GM23338 (cell line): ENCODE measurements around the gene UFD1. TPM values are rescaled to one million over a fixed set of nuclear protein-coding genes. Genes with fewer than 3 reads are reported as not detected.

Experiments
- ATAC-seq: fragments of 200-7000 bp; cut with Tn5 transposase; 3 replicates; pipeline ENCODE4 v1.9.1; 2020
- DNase-seq: peaks from one replicate; pipeline ENCODE4 v3.0.0-alpha.2; 2015; ENCODE audit warnings: low spot score
- H2AFZ ChIP-seq: fragments of 200-600 bp; sonication (generic); 2 replicates; pipeline ENCODE4 v1.8.0; 2016; ENCODE audit warnings: antibody characterized with exemption, mild to moderate bottlenecking, moderate library complexity
- H3F3A ChIP-seq: fragments of 200-600 bp; sonication (generic); replicated peaks from 2 replicates; pipeline ENCODE4 v1.8.0; 2017; ENCODE audit warnings: antibody characterized with exemption, mixed run types, low read depth
- H3K27ac ChIP-seq: fragments of 200-600 bp; sonication (generic); 2 replicates; pipeline ENCODE4 v1.6.1; 2016; ENCODE audit warnings: low read depth
- H3K27me3 ChIP-seq: fragments of 200-600 bp; sonication (generic); 2 replicates; pipeline ENCODE4 v1.8.0; 2016; ENCODE audit warnings: mild to moderate bottlenecking, mixed run types, moderate library complexity; ENCODE audit not compliant: insufficient read depth
- H3K36me3 ChIP-seq: fragments of 200-600 bp; sonication (generic); 2 replicates; pipeline ENCODE4 v1.8.0; 2016; ENCODE audit warnings: mild to moderate bottlenecking; ENCODE audit not compliant: insufficient read depth
- H3K4me1 ChIP-seq: fragments of 200-600 bp; sonication (generic); 2 replicates; pipeline ENCODE4 v1.8.0; 2016; ENCODE audit warnings: mild to moderate bottlenecking, moderate library complexity; ENCODE audit not compliant: insufficient read depth
- H3K4me2 ChIP-seq: fragments of 200-600 bp; sonication (generic); 2 replicates; pipeline ENCODE4 v1.7.1; 2017; ENCODE audit warnings: mixed run types
- H3K4me3 ChIP-seq: fragments of 200-600 bp; sonication (generic); 2 replicates; pipeline ENCODE4 v1.6.1; 2016; ENCODE audit warnings: mixed run types
- H3K79me2 ChIP-seq: fragments of 200-600 bp; sonication (generic); replicated peaks from 2 replicates; pipeline ENCODE4 v1.8.0; 2017; ENCODE audit warnings: mild to moderate bottlenecking; ENCODE audit not compliant: insufficient read depth
- H3K9me2 ChIP-seq: fragments of 200-600 bp; sonication (generic); 2 replicates; pipeline ENCODE4 v1.8.0; 2017; ENCODE audit not compliant: insufficient read depth
- H4K20me1 ChIP-seq: fragments of 200-600 bp; sonication (generic); replicated peaks from 2 replicates; pipeline ENCODE4 v1.8.0; 2017; ENCODE audit warnings: mild to moderate bottlenecking; ENCODE audit not compliant: insufficient read depth
- H3K27ac Mint-ChIP-seq: 2 replicates; pipeline ENCODE4 v1.8.0; 2020; ENCODE audit warnings: inconsistent platforms, mild to moderate bottlenecking, moderate library complexity, mixed read lengths
- H3K27me3 Mint-ChIP-seq: 3 replicates; pipeline ENCODE4 v1.8.0; 2022; ENCODE audit warnings: low read depth, mild to moderate bottlenecking, moderate library complexity, mixed read lengths, inconsistent platforms; ENCODE audit not compliant: insufficient read depth, poor library complexity
- H3K36me3 Mint-ChIP-seq: 3 replicates; pipeline ENCODE4 v1.8.0; 2021; ENCODE audit warnings: low read depth, mild to moderate bottlenecking, inconsistent platforms, moderate library complexity, mixed read lengths
- H3K4me1 Mint-ChIP-seq: 3 replicates; pipeline ENCODE4 v1.8.0; 2020; ENCODE audit warnings: mild to moderate bottlenecking, inconsistent platforms, mixed read lengths
- H3K4me3 Mint-ChIP-seq: 3 replicates; pipeline ENCODE4 v1.8.0; 2021; ENCODE audit warnings: moderate library complexity, mild to moderate bottlenecking, inconsistent platforms, mixed read lengths
- H3K9me3 Mint-ChIP-seq: 3 replicates; pipeline ENCODE4 v1.8.0; 2020; ENCODE audit warnings: moderate library complexity, mild to moderate bottlenecking, inconsistent platforms, mixed read lengths
- ETS1 ChIP-seq: IDR thresholded peaks from 2 replicates; pipeline ENCODE4 v1.6.1; 2016; ENCODE audit warnings: antibody characterized with exemption
- EZH2phosphoT487 ChIP-seq: fragments of 200-600 bp; sonication (generic); IDR thresholded peaks from one replicate; pipeline ENCODE4 v1.8.1; 2018; ENCODE audit warnings: antibody characterized with exemption; ENCODE audit not compliant: unreplicated experiment
- NANOG ChIP-seq: IDR thresholded peaks from 2 replicates; pipeline ENCODE4 v1.6.1; 2016; ENCODE audit warnings: antibody characterized with exemption, borderline replicate concordance
- POLR2AphosphoS5 ChIP-seq: IDR thresholded peaks from 2 replicates; pipeline ENCODE4 v1.6.1; 2016; ENCODE audit warnings: antibody characterized with exemption, low read depth
- STAT1 ChIP-seq: IDR thresholded peaks from one replicate; pipeline ENCODE4 v1.6.1; 2016; ENCODE audit warnings: antibody characterized with exemption; ENCODE audit not compliant: unreplicated experiment
- ZNF114 ChIP-seq: fragments of 250-450 bp; sonication (Bioruptor Pico); IDR thresholded peaks from 2 replicates; pipeline ENCODE4 v1.5.0; 2020; ENCODE audit warnings: mild to moderate bottlenecking, moderate library complexity
- polyA plus RNA-seq: library from polyadenylated mRNA; unstranded; fragments of >200 nt; fragmentation: Nextera tagmentation; extraction: Ambion mirVana; gene quantifications from 2 replicates; pipeline ENCODE4 v1.2.1, GENCODE V29; 2016
- total RNA-seq: library from RNA; depleted of rRNA; stranded (reverse); fragments of >200 nt; shearing (Covaris generic); gene quantifications from 2 replicates; pipeline ENCODE4 v1.2.3, GENCODE V29; 2014
- TF ChIP-seq, protein P1 (sequence below): IDR thresholded peaks from one replicate; pipeline ENCODE4 v1.6.1; 2018; ENCODE audit warnings: antibody characterized with exemption; ENCODE audit not compliant: unreplicated experiment
- TF ChIP-seq, protein P2 (sequence below): fragments of 250-450 bp; sonication (Bioruptor Pico); IDR thresholded peaks from 2 replicates; pipeline ENCODE4 v1.5.0; 2020; ENCODE audit warnings: mild to moderate bottlenecking, moderate library complexity

UFD1 gene
- total and polyA plus RNA-seq, 2 experiments from 2014 or later, result 53.5 to 93.8 TPM

DNA sequence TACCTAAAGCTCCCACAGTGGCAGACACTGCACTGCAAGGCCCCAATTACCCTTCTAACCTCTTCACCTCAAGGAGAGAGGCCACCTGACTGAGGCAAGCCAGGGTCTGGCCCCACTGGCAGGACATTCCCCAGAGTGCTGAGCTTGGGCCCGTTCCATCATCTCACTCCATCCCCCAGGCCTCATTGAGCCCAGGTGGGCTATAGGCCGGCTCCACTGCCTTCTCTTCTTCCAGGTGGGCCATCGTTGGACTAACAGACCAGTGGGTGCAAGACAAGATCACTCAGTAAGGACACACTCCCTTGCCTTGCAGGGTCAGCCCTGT lies 19.8 kb upstream of the UFD1 start (continued):
- TF ChIP-seq, protein P1, sequence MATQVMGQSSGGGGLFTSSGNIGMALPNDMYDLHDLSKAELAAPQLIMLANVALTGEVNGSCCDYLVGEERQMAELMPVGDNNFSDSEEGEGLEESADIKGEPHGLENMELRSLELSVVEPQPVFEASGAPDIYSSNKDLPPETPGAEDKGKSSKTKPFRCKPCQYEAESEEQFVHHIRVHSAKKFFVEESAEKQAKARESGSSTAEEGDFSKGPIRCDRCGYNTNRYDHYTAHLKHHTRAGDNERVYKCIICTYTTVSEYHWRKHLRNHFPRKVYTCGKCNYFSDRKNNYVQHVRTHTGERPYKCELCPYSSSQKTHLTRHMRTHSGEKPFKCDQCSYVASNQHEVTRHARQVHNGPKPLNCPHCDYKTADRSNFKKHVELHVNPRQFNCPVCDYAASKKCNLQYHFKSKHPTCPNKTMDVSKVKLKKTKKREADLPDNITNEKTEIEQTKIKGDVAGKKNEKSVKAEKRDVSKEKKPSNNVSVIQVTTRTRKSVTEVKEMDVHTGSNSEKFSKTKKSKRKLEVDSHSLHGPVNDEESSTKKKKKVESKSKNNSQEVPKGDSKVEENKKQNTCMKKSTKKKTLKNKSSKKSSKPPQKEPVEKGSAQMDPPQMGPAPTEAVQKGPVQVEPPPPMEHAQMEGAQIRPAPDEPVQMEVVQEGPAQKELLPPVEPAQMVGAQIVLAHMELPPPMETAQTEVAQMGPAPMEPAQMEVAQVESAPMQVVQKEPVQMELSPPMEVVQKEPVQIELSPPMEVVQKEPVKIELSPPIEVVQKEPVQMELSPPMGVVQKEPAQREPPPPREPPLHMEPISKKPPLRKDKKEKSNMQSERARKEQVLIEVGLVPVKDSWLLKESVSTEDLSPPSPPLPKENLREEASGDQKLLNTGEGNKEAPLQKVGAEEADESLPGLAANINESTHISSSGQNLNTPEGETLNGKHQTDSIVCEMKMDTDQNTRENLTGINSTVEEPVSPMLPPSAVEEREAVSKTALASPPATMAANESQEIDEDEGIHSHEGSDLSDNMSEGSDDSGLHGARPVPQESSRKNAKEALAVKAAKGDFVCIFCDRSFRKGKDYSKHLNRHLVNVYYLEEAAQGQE, result no peak
- TF ChIP-seq NANOG, result no peak
- TF ChIP-seq ZNF114 (CRISPR knock-in tag), result no peak

DNA sequence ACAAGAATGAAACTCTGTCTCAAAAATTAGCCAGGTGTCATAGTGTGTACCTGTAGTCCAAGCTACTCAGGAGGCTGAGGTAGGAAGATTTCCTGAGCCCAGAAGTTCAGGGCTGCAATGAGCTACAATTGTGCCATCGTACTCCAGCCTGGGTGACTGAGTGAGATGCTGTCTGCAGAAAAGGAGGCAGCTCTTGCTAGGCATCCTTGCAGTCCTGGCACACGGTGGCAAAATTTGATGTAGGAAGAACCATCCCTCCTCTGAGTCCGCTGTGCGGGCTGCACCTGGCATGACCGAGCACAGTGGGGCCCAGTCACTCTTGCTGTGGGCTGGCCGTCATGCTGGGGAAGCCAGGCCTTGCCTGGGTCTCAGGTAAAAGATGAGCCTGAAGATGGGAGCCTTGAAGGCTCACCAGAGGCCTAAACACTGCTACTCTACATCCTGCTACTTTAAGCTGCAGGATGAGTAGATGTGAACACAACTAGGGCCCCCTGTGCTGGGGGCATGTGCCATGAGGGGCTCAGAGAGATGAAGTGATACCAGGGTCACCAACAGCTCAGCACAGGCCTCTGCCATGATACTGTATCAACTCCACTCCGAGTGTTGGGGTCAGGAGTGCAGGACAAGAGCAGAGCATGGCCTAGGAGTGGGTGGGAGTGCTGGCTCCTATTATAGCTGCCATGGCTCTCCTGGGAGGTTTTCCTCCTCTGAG lies 19.3 kb upstream of the UFD1 start:
- Histone ChIP-seq H2AFZ (no peak overlapping the region), H3F3A (0 out of 2 replicates have a peak, but pooled peaks cover under 1% of the 10 kb centered on the region), H3K36me3 (peaks cover 18% of the 10 kb centered on the region; the same call in 1 of the 2 replicates), H3K9me2 (no peaks in the 10 kb centered on the region), H4K20me1 (peaks cover 3% of the 10 kb centered on the region; the same call in 1 of the 2 replicates), H3K4me3 (no peak overlapping the region), H3K27me3 (no peaks in the 10 kb centered on the region), H3K4me2 (no peak overlapping the region), H3K4me1 (no peaks in the 10 kb centered on the region), H3K79me2 (no peaks in the 10 kb centered on the region), H3K27ac (no peak overlapping the region)
- no peaks in the 10 kb centered on the region for H3K9me3 Mint-ChIP-seq
- DNase-seq (no peak), ATAC-seq (no peak)
- H3K27me3 Mint-ChIP-seq, result peaks cover 5% of the 10 kb centered on the region
- peaks cover 27% of the 10 kb centered on the region; the same call in 2 of the 3 replicates for H3K36me3 Mint-ChIP-seq
- no peak overlapping the region for H3K27ac Mint-ChIP-seq
- H3K4me1 Mint-ChIP-seq, result peaks cover 3% of the 10 kb centered on the region
- H3K4me3 Mint-ChIP-seq, result no peak overlapping the region
- TF ChIP-seq POLR2AphosphoS5 (no peak), EZH2phosphoT487 (no peak), STAT1 (no peak), ETS1 (no peak), ZNF114 (CRISPR knock-in tag) (no peak)
- TF ChIP-seq, protein P2, sequence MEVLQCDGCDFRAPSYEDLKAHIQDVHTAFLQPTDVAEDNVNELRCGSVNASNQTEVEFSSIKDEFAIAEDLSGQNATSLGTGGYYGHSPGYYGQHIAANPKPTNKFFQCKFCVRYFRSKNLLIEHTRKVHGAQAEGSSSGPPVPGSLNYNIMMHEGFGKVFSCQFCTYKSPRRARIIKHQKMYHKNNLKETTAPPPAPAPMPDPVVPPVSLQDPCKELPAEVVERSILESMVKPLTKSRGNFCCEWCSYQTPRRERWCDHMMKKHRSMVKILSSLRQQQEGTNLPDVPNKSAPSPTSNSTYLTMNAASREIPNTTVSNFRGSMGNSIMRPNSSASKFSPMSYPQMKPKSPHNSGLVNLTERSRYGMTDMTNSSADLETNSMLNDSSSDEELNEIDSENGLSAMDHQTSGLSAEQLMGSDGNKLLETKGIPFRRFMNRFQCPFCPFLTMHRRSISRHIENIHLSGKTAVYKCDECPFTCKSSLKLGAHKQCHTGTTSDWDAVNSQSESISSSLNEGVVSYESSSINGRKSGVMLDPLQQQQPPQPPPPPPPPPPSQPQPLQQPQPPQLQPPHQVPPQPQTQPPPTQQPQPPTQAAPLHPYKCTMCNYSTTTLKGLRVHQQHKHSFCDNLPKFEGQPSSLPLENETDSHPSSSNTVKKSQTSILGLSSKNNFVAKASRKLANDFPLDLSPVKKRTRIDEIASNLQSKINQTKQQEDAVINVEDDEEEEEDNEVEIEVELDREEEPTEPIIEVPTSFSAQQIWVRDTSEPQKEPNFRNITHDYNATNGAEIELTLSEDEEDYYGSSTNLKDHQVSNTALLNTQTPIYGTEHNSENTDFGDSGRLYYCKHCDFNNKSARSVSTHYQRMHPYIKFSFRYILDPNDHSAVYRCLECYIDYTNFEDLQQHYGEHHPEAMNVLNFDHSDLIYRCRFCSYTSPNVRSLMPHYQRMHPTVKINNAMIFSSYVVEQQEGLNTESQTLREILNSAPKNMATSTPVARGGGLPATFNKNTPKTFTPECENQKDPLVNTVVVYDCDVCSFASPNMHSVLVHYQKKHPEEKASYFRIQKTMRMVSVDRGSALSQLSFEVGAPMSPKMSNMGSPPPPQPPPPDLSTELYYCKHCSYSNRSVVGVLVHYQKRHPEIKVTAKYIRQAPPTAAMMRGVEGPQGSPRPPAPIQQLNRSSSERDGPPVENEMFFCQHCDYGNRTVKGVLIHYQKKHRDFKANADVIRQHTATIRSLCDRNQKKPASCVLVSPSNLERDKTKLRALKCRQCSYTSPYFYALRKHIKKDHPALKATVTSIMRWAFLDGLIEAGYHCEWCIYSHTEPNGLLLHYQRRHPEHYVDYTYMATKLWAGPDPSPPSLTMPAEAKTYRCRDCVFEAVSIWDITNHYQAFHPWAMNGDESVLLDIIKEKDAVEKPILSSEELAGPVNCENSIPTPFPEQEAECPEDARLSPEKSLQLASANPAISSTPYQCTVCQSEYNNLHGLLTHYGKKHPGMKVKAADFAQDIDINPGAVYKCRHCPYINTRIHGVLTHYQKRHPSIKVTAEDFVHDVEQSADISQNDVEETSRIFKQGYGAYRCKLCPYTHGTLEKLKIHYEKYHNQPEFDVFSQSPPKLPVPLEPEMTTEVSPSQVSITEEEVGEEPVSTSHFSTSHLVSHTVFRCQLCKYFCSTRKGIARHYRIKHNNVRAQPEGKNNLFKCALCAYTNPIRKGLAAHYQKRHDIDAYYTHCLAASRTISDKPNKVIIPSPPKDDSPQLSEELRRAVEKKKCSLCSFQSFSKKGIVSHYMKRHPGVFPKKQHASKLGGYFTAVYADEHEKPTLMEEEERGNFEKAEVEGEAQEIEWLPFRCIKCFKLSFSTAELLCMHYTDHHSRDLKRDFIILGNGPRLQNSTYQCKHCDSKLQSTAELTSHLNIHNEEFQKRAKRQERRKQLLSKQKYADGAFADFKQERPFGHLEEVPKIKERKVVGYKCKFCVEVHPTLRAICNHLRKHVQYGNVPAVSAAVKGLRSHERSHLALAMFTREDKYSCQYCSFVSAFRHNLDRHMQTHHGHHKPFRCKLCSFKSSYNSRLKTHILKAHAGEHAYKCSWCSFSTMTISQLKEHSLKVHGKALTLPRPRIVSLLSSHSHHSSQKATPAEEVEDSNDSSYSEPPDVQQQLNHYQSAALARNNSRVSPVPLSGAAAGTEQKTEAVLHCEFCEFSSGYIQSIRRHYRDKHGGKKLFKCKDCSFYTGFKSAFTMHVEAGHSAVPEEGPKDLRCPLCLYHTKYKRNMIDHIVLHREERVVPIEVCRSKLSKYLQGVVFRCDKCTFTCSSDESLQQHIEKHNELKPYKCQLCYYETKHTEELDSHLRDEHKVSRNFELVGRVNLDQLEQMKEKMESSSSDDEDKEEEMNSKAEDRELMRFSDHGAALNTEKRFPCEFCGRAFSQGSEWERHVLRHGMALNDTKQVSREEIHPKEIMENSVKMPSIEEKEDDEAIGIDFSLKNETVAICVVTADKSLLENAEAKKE, result no peak
- TF ChIP-seq, protein P1, result no peak
